ENCODE data around the gene MAML3. TPM values are rescaled to one million over a fixed set of nuclear protein-coding genes. Genes with fewer than 3 reads are reported as not detected.

MAML3 gene
- total RNA-seq, 4 donors from 2014 or later: 2.4 to 50.5 (median 17.8) TPM

GRCh38 chr4:139852612-139853269 lies 301.2 kb downstream of the MAML3 start:
- TF ChIP-seq CTCF (IDR thresholded peaks at IDR 0.05): no peak
- no peak for TF ChIP-seq POLR2A (IDR thresholded peaks at IDR 0.05)
- Histone ChIP-seq H3K9me3 (no peaks in the 10 kb centered on the region), H3K27me3 (no peaks in the 10 kb centered on the region), H3K27ac (no peak overlapping the region), H3K36me3 (no peaks in the 10 kb centered on the region), H3K4me3 (no peak overlapping the region), H3K4me1 (no peaks in the 10 kb centered on the region)
- intact Hi-C loops (cut with DNase I; ENCODE audit: low total_unique reads): no loop called here
- no peak for DNase-seq

- no peaks in the 10 kb centered on the region for H3K36me3 ChIP-seq
- DNase-seq: no peak
- H3K4me1 ChIP-seq: no peaks in the 10 kb centered on the region
- no peak for TF ChIP-seq POLR2A (IDR thresholded peaks at IDR 0.05)
- TF ChIP-seq CTCF (IDR thresholded peaks at IDR 0.05): no peak
- H3K27me3 ChIP-seq: no peaks in the 10 kb centered on the region
- intact Hi-C loops (cut with DNase I; ENCODE audit: low total_unique reads): no loop called here
- no peaks in the 10 kb centered on the region for H3K9me3 ChIP-seq
- H3K27ac ChIP-seq: no peak overlapping the region
- H3K4me3 ChIP-seq: no peak overlapping the region
Observed at GRCh38 chr4:139851639-139852038, 302.3 kb downstream of the MAML3 start.

GRCh38 chr4:139851133-139851532 lies 302.9 kb downstream of the MAML3 start:
- TF ChIP-seq CTCF (IDR thresholded peaks at IDR 0.05): no peak
- no peak for TF ChIP-seq POLR2A (IDR thresholded peaks at IDR 0.05)
- intact Hi-C loops (cut with DNase I; ENCODE audit: low total_unique reads): no loop called here
- Histone ChIP-seq H3K27ac (no peak overlapping the region), H3K4me3 (no peak overlapping the region), H3K36me3 (no peaks in the 10 kb centered on the region), H3K27me3 (no peaks in the 10 kb centered on the region), H3K9me3 (no peaks in the 10 kb centered on the region), H3K4me1 (no peaks in the 10 kb centered on the region)
- DNase-seq: no peak

DNA sequence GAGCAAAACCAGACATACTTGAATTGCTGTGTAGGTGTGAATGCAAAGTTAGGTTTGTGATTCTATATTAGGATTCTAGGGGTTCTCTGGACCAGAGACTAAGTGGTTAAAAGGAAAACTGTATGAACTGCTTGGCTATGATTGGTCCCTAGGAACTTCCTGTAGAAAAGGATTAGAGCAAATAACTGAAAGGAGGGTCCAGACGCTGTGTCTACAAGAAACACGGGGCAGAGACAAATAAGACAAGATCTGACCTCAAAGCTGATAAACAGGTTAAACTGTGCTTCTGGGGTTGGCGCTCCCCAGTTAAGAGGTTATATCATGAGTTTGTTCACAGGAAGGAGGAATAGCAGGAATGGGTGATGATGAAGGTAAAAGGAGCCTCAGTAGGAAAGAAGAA lies 304.8 kb downstream of the MAML3 start:
- no peak for DNase-seq
- no peak overlapping the region for H3K27ac ChIP-seq
- no peak overlapping the region for H3K4me3 ChIP-seq
- intact Hi-C loops (cut with DNase I; ENCODE audit: low total_unique reads): no loop called here
- no peaks in the 10 kb centered on the region for H3K9me3 ChIP-seq
- TF ChIP-seq CTCF (IDR thresholded peaks at IDR 0.05): no peak
- no peak for TF ChIP-seq POLR2A (IDR thresholded peaks at IDR 0.05)
- no peaks in the 10 kb centered on the region for H3K27me3 ChIP-seq
- H3K4me1 ChIP-seq: no peaks in the 10 kb centered on the region
- H3K36me3 ChIP-seq: no peaks in the 10 kb centered on the region

DNA sequence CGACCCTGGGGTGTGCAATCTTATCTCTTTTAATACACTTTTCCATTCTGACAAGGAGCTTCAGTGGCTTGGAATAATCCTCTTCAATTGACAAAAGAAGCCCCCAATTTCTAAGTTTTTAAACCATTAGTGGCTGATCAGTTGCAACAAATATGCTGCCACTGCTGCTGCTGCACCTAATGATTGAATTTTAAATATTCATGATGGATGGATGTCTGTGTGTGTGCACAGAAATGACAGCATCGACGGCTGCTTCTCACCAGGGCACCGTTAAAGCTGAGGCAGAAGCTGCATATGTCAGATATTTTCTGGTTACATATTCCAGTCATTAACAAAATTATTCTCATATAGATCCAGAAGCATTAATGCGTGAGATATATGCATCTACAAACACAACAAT lies 306.0 kb downstream of the MAML3 start:
- H3K4me1 ChIP-seq: no peaks in the 10 kb centered on the region

More for the DNA sequence above, 306.0 kb downstream of the MAML3 start:
- no peaks in the 10 kb centered on the region for H3K27me3 ChIP-seq
- no peaks in the 10 kb centered on the region for H3K36me3 ChIP-seq
- TF ChIP-seq CTCF (IDR thresholded peaks at IDR 0.05) (no peak), POLR2A (IDR thresholded peaks at IDR 0.05) (no peak)
- intact Hi-C loops (cut with DNase I; ENCODE audit: low total_unique reads): no loop called here
- no peak overlapping the region for H3K4me3 ChIP-seq
- H3K9me3 ChIP-seq: no peaks in the 10 kb centered on the region
- H3K27ac ChIP-seq: no peak overlapping the region
- DNase-seq: no peak

Measured in uterus (tissue), 4 donors.